Activated T-helper 17 cell treated with anti-CD3 and anti-CD28 coated beads, Interleukin-2, amount 50 U/mL, for 72 hours (primary cell): ENCODE data around the gene FMN1. TPM values are rescaled to one million over a fixed set of nuclear protein-coding genes. Genes with fewer than 3 reads are reported as not detected.

Experiments
- ATAC-seq: fragments of 150-1000 bp; cut with Tn5 transposase; replicated peaks from 2 replicates; pipeline ENCODE4 v1.10.0; 2021; ENCODE audit warnings: mild to moderate bottlenecking, moderate library complexity
- H3K27ac Mint-ChIP-seq: one replicate; pipeline ENCODE4 v1.8.0; 2022; ENCODE audit warnings: mixed read lengths
- H3K27me3 Mint-ChIP-seq: one replicate; pipeline ENCODE4 v1.8.0; 2022; ENCODE audit warnings: mixed read lengths
- H3K36me3 Mint-ChIP-seq: one replicate; pipeline ENCODE4 v1.8.0; 2022; ENCODE audit warnings: low read depth, mild to moderate bottlenecking, mixed read lengths
- H3K4me1 Mint-ChIP-seq: one replicate; pipeline ENCODE4 v1.8.0; 2022; ENCODE audit warnings: mixed read lengths
- H3K4me3 Mint-ChIP-seq: one replicate; pipeline ENCODE4 v1.8.0; 2022; ENCODE audit warnings: mild to moderate bottlenecking, mixed read lengths
- H3K9me3 Mint-ChIP-seq: one replicate; pipeline ENCODE4 v1.8.0; 2022; ENCODE audit warnings: mixed read lengths
- total RNA-seq, 2 donors: library from RNA; stranded (reverse); gene quantifications; one replicate each; pipeline ENCODE4 v1.2.3, GENCODE V29; 2022

The FMN1 gene
- total RNA-seq, 2 donors from 2014 or later: 1.0 to 2.0 TPM

DNA sequence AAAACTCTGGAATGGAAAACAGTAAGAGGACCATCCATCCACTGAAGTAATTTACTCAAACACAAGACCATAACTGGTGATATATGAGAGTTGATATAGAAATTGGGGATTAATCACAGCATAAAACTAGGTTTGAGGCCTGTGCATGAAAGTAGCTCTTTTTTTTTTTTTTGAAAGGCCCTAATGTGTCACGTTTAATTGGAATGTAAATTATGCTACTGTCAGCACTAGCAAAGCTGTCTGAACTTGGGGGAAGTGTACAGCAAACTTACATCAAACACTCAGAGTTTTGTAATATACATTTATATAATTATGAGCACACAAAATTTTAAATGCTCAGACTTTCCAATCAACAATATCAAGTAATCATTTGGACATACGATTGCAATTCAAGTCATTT, 322.6 kb downstream of the FMN1 start:
- H3K4me3 Mint-ChIP-seq: no peak overlapping the region
- ATAC-seq: no peak
- H3K36me3 Mint-ChIP-seq: peaks cover 6% of the 10 kb centered on the region
- H3K27ac Mint-ChIP-seq: no peak overlapping the region
- H3K4me1 Mint-ChIP-seq: peaks cover 6% of the 10 kb centered on the region
- H3K27me3 Mint-ChIP-seq: no peaks in the 10 kb centered on the region
- H3K9me3 Mint-ChIP-seq: no peaks in the 10 kb centered on the region

DNA sequence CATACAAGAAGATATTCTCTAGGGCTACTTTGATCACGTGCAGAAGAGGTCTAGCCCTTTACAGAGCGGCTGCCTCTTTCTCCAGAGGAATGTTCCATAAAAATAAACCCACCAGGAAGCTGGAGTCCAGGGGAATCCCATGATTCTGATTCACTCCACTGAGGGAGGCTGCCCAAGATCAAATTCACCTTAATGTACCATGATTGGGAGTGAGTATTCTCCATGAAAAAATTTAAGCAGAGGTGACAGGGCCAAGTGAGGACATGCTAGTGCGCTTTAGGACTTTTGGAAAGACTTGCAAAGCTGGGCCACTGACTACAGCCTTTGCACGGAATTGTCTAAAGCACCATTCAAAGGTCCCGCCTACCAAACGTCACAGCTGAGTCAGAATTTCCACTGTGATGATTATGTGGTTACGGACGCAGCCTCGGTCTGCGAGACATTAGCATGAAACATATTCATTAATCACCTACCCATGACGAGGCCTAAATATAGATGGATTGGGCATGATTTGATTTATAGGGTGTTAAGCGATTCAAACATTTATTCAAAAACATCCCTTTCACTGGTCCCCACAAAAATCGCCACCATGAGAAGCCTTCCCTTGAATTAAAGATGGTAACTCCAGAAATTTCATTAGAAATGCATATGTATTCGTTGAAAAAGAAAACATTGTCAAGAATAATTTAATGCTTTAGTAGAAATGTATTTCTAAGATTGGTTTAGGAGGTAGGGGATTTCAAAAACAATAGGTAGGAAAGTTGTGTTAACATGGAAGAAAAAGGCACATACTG, 324.1 kb downstream of the FMN1 start:
- Mint-ChIP-seq H3K27ac (peak overlapping the region; percentile 15), H3K27me3 (no peaks in the 10 kb centered on the region), H3K4me1 (peaks cover 10% of the 10 kb centered on the region), H3K9me3 (no peaks in the 10 kb centered on the region), H3K4me3 (no peak overlapping the region), H3K36me3 (peaks cover 6% of the 10 kb centered on the region)
- ATAC-seq: peak; percentile 60

DNA sequence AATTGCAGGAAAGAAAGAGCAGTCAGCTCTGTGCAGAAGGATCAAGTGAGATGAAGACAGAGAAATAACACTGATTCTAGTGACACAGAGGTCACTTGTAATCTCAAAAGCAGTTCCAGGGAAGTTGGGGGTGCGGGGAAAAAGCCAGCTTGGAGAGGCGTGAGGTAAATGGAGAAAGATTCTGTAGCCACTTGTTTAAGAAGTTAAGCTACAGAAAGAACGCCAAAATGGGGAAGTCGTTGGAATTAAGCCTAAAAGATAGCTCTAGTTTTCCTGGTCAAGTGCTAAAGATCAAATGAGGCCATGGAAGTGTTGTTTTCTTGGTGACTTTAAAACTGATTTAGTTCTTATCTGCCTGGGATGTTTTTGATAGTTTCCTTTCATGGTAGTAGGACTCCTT, 324.7 kb downstream of the FMN1 start:
- peaks cover 12% of the 10 kb centered on the region for H3K4me1 Mint-ChIP-seq
- ATAC-seq: no peak

DNA sequence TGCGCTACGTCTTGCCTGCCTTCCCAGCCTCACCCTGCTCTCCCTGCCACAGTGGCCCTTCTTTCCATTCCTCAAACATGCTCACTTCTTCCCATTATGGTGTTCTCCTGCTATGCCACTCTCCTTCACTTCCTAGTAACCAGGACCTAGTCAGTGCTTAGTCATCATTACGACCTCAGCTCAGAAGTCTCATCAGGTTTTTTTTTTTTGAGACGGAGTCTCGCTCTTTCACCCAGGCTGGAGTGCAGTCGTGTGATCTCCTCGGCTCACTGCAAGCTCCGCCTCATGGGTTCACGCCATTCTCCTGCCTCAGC, 327.2 kb downstream of the FMN1 start:
- Mint-ChIP-seq H3K36me3 (peaks cover 6% of the 10 kb centered on the region), H3K27me3 (no peaks in the 10 kb centered on the region), H3K4me3 (peak overlapping the region; percentile 1), H3K4me1 (peaks cover 19% of the 10 kb centered on the region), H3K27ac (no peak overlapping the region), H3K9me3 (no peaks in the 10 kb centered on the region)
- ATAC-seq: peak; percentile 59

More for the DNA sequence above, 324.7 kb downstream of the FMN1 start:
- H3K4me3 Mint-ChIP-seq: no peak overlapping the region
- no peaks in the 10 kb centered on the region for H3K9me3 Mint-ChIP-seq
- H3K27me3 Mint-ChIP-seq: no peaks in the 10 kb centered on the region
- peaks cover 6% of the 10 kb centered on the region for H3K36me3 Mint-ChIP-seq
- H3K27ac Mint-ChIP-seq: peak overlapping the region; percentile 15

GRCh38 chr15:32866454-32867312, 327.8 kb downstream of the FMN1 start:
- peak; percentile 28 for ATAC-seq
- peaks cover 19% of the 10 kb centered on the region for H3K4me1 Mint-ChIP-seq
- no peaks in the 10 kb centered on the region for H3K27me3 Mint-ChIP-seq
- H3K9me3 Mint-ChIP-seq: no peaks in the 10 kb centered on the region
- H3K4me3 Mint-ChIP-seq: peak overlapping the region; percentile 1
- no peak overlapping the region for H3K27ac Mint-ChIP-seq
- H3K36me3 Mint-ChIP-seq: peaks cover 6% of the 10 kb centered on the region

- Mint-ChIP-seq H3K27ac (no peak overlapping the region), H3K4me3 (no peak overlapping the region), H3K36me3 (no peaks in the 10 kb centered on the region), H3K4me1 (peaks cover 19% of the 10 kb centered on the region), H3K27me3 (no peaks in the 10 kb centered on the region), H3K9me3 (no peaks in the 10 kb centered on the region)
- ATAC-seq: no peak
These were observed 329.7 kb downstream of the FMN1 start for GRCh38 chr15:32864841-32865240.

DNA sequence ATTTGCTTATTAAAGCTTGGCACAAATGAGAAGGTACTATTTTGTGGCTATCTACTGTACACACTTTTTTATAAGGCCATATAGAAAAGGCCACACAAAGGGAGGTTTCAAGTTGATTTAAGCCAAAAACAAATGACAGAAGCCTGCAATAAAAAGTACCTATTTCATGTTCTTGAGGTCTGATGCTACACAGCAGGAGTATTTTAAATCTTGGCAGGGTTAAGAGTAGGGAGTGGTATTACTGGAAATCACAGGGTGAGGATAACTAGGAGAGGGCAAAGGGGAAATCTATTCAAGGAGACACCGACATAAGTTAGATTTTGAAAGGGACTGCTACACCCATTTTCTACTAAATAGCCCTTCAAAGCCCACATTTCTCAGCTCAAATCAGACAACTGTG, 330.5 kb downstream of the FMN1 start:
- H3K9me3 Mint-ChIP-seq: no peaks in the 10 kb centered on the region
- H3K27ac Mint-ChIP-seq: no peak overlapping the region
- peaks cover 19% of the 10 kb centered on the region for H3K4me1 Mint-ChIP-seq
- no peaks in the 10 kb centered on the region for H3K27me3 Mint-ChIP-seq
- no peak for ATAC-seq
- H3K36me3 Mint-ChIP-seq: no peaks in the 10 kb centered on the region
- no peak overlapping the region for H3K4me3 Mint-ChIP-seq

- Mint-ChIP-seq H3K36me3 (no peaks in the 10 kb centered on the region), H3K4me3 (peak overlapping the region; percentile 45), H3K4me1 (peaks cover 12% of the 10 kb centered on the region), H3K27me3 (no peaks in the 10 kb centered on the region), H3K27ac (peak overlapping the region; percentile 30), H3K9me3 (no peaks in the 10 kb centered on the region)
- ATAC-seq: peak; percentile 47
These were observed 332.8 kb downstream of the FMN1 start for GRCh38 chr15:32861761-32862160.

DNA sequence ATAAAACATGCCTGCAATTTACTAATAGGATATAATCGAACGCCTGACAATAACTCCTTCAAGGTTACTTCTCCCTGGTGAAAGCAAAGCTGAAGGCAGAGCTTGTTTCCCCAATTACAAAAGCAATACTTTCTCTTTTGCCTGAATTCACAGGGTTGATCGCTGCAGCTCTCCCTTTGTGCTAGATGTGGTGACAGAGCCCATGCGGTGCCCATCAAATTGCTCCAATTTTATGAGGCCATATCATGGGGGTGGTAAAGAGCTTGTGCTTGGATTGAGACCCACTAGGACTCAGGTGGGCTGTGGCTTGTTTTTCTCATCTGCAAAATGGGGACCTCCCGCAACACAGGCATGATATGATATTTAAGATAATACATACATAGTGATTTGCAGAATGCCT, 333.3 kb downstream of the FMN1 start:
- no peaks in the 10 kb centered on the region for H3K9me3 Mint-ChIP-seq
- peaks cover 9% of the 10 kb centered on the region for H3K4me1 Mint-ChIP-seq
- no peaks in the 10 kb centered on the region for H3K36me3 Mint-ChIP-seq
- no peak for ATAC-seq
- H3K27me3 Mint-ChIP-seq: no peaks in the 10 kb centered on the region
- H3K4me3 Mint-ChIP-seq: no peak overlapping the region
- H3K27ac Mint-ChIP-seq: no peak overlapping the region

DNA sequence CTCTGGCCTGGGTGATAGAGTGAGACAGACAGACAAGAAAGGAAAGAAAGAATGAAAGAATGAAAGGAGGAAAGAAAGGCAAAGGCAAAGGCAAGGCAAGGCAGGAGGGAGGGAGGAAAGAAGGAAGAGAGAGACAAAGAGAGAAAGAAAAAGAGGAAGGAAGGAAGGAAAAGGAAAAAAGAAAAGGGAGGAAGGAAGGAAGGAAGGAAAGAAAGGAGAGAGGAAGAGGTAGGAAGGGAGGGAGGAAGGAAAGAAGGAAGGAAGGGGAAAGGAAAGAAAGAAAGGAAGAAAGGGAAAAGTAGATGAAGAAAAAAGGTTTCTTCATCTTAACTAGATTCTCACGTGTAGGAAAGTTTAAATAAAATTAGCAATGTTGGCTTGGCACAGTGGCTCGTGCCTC, 334.5 kb downstream of the FMN1 start:
- peaks cover 9% of the 10 kb centered on the region for H3K4me1 Mint-ChIP-seq
- no peak overlapping the region for H3K27ac Mint-ChIP-seq
- H3K36me3 Mint-ChIP-seq: no peaks in the 10 kb centered on the region
- H3K27me3 Mint-ChIP-seq: no peaks in the 10 kb centered on the region
- H3K9me3 Mint-ChIP-seq: no peaks in the 10 kb centered on the region
- ATAC-seq: no peak
- H3K4me3 Mint-ChIP-seq: no peak overlapping the region

- Mint-ChIP-seq H3K9me3 (no peaks in the 10 kb centered on the region), H3K4me3 (no peak overlapping the region), H3K4me1 (peaks cover 4% of the 10 kb centered on the region), H3K36me3 (no peaks in the 10 kb centered on the region), H3K27me3 (no peaks in the 10 kb centered on the region), H3K27ac (no peak overlapping the region)
- ATAC-seq: no peak
These were observed 335.3 kb downstream of the FMN1 start for GRCh38 chr15:32859251-32859650.

DNA sequence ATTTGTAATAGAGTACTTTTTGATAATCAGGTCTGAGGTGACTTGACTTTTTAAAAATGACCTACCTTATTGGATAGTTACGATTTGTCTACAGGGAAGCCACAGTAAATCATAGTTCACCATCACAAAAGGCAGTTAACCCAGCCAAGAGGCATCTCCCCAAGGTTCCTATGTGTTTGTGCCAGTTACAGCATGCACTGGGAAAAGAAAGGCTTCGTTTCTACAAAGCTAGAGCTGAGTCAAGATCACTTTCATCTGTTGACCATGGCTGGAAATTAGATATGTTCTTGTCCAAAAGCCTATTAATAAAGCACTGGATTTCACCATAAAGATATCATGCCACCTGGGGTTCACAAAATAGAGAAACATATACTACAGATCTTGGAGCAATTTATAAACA, 336.8 kb downstream of the FMN1 start:
- Mint-ChIP-seq H3K27ac (no peak overlapping the region), H3K9me3 (no peaks in the 10 kb centered on the region), H3K4me1 (no peaks in the 10 kb centered on the region), H3K4me3 (no peak overlapping the region), H3K27me3 (no peaks in the 10 kb centered on the region), H3K36me3 (no peaks in the 10 kb centered on the region)
- no peak for ATAC-seq

DNA sequence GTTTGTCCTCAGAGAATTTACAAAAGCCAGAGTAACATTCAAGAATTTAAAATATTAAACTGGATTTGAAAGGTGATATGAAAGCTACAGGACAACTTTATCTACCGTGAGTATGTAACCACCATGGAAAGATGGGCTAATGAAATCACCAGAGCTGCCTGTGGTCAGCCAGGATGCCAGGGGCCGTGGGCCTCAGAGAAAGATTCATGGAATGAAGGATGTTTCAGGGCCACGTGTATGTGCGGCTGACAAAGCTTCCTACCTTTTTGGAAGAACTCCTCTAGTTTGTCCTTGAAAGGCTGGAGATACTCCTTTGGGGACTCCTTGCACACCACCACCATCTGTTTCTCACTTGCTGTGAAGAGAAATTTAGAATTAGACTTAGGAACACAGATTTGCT, 337.8 kb downstream of the FMN1 start:
- no peak overlapping the region for H3K27ac Mint-ChIP-seq
- no peak for ATAC-seq
- H3K4me3 Mint-ChIP-seq: no peak overlapping the region
- H3K4me1 Mint-ChIP-seq: no peaks in the 10 kb centered on the region
- H3K27me3 Mint-ChIP-seq: no peaks in the 10 kb centered on the region
- no peaks in the 10 kb centered on the region for H3K9me3 Mint-ChIP-seq
- no peaks in the 10 kb centered on the region for H3K36me3 Mint-ChIP-seq

- H3K4me3 Mint-ChIP-seq: no peak overlapping the region
- ATAC-seq: no peak
- H3K27me3 Mint-ChIP-seq: no peaks in the 10 kb centered on the region
- H3K9me3 Mint-ChIP-seq: no peaks in the 10 kb centered on the region
- no peaks in the 10 kb centered on the region for H3K4me1 Mint-ChIP-seq
- no peaks in the 10 kb centered on the region for H3K36me3 Mint-ChIP-seq
- H3K27ac Mint-ChIP-seq: no peak overlapping the region
These were observed 338.6 kb downstream of the FMN1 start for GRCh38 chr15:32855942-32856341.

DNA sequence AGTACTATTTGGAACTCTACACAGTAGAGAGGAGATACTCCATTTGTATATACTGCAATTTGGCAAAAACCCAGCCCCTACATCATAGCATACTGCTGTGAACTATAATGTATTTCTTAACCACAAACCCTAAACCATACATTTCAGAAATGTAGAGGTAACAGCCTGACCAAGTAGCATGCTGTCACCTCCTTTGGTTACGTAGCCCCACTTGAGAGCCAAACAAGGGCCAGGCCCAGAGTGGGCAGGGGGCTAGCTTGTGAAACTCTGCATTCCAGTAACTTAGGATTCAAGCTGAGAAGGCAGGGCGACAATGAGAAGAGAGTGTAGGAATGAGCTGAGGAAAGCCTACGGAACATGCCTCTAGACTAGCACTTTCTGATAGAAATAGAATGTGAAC, 340.9 kb downstream of the FMN1 start:
- no peaks in the 10 kb centered on the region for H3K36me3 Mint-ChIP-seq
- ATAC-seq: no peak
- H3K27me3 Mint-ChIP-seq: peaks cover 4% of the 10 kb centered on the region

More for the DNA sequence above, 340.9 kb downstream of the FMN1 start:
- no peak overlapping the region for H3K4me3 Mint-ChIP-seq
- H3K4me1 Mint-ChIP-seq: no peaks in the 10 kb centered on the region
- no peak overlapping the region for H3K27ac Mint-ChIP-seq
- H3K9me3 Mint-ChIP-seq: no peaks in the 10 kb centered on the region
